ENCODE results near the gene ALG14. TPM values are rescaled to one million over a fixed set of nuclear protein-coding genes. Genes with fewer than 3 reads are reported as not detected.

Gene ALG14
- total RNA-seq, 1 donor from 2014 or later: 0.49 TPM

- H3F3A ChIP-seq (ENCODE audit: low read depth): no peaks in the 10 kb centered on the region
- no peak overlapping the region for H3K4me3 ChIP-seq
- H4K20me1 ChIP-seq (ENCODE audit: low read depth): no peaks in the 10 kb centered on the region
- peaks cover 9% of the 10 kb centered on the region for H3K36me3 Mint-ChIP-seq
- H3K27ac Mint-ChIP-seq: no peak overlapping the region
- H3K4me2 ChIP-seq: no peak overlapping the region
- no peaks in the 10 kb centered on the region for H3K4me1 Mint-ChIP-seq
- H3K27me3 ChIP-seq: no peaks in the 10 kb centered on the region
- TF ChIP-seq EZH2phosphoT487 (IDR thresholded peaks at IDR 0.05): no peak
- TF ChIP-seq EZH2 (IDR thresholded peaks at IDR 0.05): no peak
- TF ChIP-seq CTCF (IDR thresholded peaks at IDR 0.05): no peak
- H3K36me3 ChIP-seq: no peaks in the 10 kb centered on the region
- no peak overlapping the region for H3K27ac ChIP-seq
- no peak overlapping the region for H3K9ac ChIP-seq
- H2AFZ ChIP-seq (replicated peaks): no peak overlapping the region
- DNase-seq (ENCODE audit: low spot score): no peak
- H3K4me1 ChIP-seq: no peaks in the 10 kb centered on the region
- H3K9me3 ChIP-seq (ENCODE audit: low read depth): no peaks in the 10 kb centered on the region
- no peaks in the 10 kb centered on the region for H3K79me2 ChIP-seq (ENCODE audit: low read depth)
- H3K27me3 Mint-ChIP-seq (ENCODE audit: insufficient read depth, low read depth): no peaks in the 10 kb centered on the region
- no peak overlapping the region for H3K4me3 Mint-ChIP-seq
- H3K9me3 Mint-ChIP-seq: no peaks in the 10 kb centered on the region
These were observed 11.2 kb downstream of the ALG14 start for GRCh38 chr1:95061445-95062006.

GRCh38 chr1:95058974-95059373, 13.8 kb downstream of the ALG14 start:
- H3K9me3 ChIP-seq (ENCODE audit: low read depth): no peaks in the 10 kb centered on the region
- no peaks in the 10 kb centered on the region for H3K4me1 ChIP-seq
- no peak overlapping the region for H2AFZ ChIP-seq (replicated peaks)
- H3K36me3 Mint-ChIP-seq: peaks cover 7% of the 10 kb centered on the region
- TF ChIP-seq CTCF (IDR thresholded peaks at IDR 0.05) (no peak), EZH2 (IDR thresholded peaks at IDR 0.05) (no peak), EZH2phosphoT487 (IDR thresholded peaks at IDR 0.05) (no peak)
- H3K4me1 Mint-ChIP-seq: no peaks in the 10 kb centered on the region
- H3K27me3 ChIP-seq: no peaks in the 10 kb centered on the region
- no peaks in the 10 kb centered on the region for H3K9me3 Mint-ChIP-seq
- H3K4me3 ChIP-seq: no peak overlapping the region
- H3K4me3 Mint-ChIP-seq: no peak overlapping the region
- no peak for DNase-seq (ENCODE audit: low spot score)
- no peaks in the 10 kb centered on the region for H3K36me3 ChIP-seq
- H3K27ac Mint-ChIP-seq: no peak overlapping the region
- H3K27ac ChIP-seq: no peak overlapping the region
- no peaks in the 10 kb centered on the region for H3K79me2 ChIP-seq (ENCODE audit: low read depth)
- no peak overlapping the region for H3K4me2 ChIP-seq
- H3F3A ChIP-seq (ENCODE audit: low read depth): no peaks in the 10 kb centered on the region
- peaks cover under 1% of the 10 kb centered on the region for H3K27me3 Mint-ChIP-seq (ENCODE audit: insufficient read depth, low read depth)
- H4K20me1 ChIP-seq (ENCODE audit: low read depth): no peaks in the 10 kb centered on the region
- no peak overlapping the region for H3K9ac ChIP-seq

DNA sequence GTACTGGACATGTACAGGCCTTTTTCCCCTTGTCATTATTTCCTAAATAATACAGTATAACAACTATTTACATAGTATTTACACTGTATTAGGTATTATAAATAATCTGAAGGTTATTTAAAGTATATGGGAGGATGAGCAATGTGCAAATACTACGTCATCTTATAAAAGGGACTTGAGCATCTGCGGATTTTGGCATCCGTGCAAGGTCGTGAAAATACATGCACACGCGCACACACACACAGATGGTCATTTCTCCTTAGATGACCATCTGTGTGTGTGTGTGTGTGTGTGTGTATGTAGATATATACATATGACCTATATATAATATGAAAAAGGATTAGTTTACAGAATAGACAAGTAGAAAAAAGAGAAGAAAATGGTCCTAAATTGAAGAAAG, 15.4 kb downstream of the ALG14 start:
- no peak for DNase-seq (ENCODE audit: low spot score)
- H3K9me3 ChIP-seq (ENCODE audit: low read depth): no peaks in the 10 kb centered on the region
- peaks cover 2% of the 10 kb centered on the region for H3K27me3 Mint-ChIP-seq (ENCODE audit: insufficient read depth, low read depth)
- H4K20me1 ChIP-seq (ENCODE audit: low read depth): no peaks in the 10 kb centered on the region
- H3K4me1 ChIP-seq: no peaks in the 10 kb centered on the region
- H3K27me3 ChIP-seq: no peaks in the 10 kb centered on the region
- no peaks in the 10 kb centered on the region for H3K36me3 ChIP-seq
- no peak overlapping the region for H3K27ac ChIP-seq
- H3K4me3 Mint-ChIP-seq: no peak overlapping the region
- H3F3A ChIP-seq (ENCODE audit: low read depth): no peaks in the 10 kb centered on the region
- no peak overlapping the region for H3K9ac ChIP-seq
- no peaks in the 10 kb centered on the region for H3K9me3 Mint-ChIP-seq
- H3K79me2 ChIP-seq (ENCODE audit: low read depth): no peaks in the 10 kb centered on the region
- H3K36me3 Mint-ChIP-seq: peaks cover 2% of the 10 kb centered on the region
- no peaks in the 10 kb centered on the region for H3K4me1 Mint-ChIP-seq
- no peak overlapping the region for H3K4me2 ChIP-seq
- TF ChIP-seq EZH2phosphoT487 (IDR thresholded peaks at IDR 0.05) (no peak), EZH2 (IDR thresholded peaks at IDR 0.05) (no peak), CTCF (IDR thresholded peaks at IDR 0.05) (no peak)
- no peak overlapping the region for H2AFZ ChIP-seq (replicated peaks)
- no peak overlapping the region for H3K4me3 ChIP-seq
- no peak overlapping the region for H3K27ac Mint-ChIP-seq

Data from neural progenitor cell (in vitro differentiated cells).